Stimulated activated CD8-positive, alpha-beta memory T cell treated with anti-CD3 and anti-CD28 coated beads, Interleukin-2, amount 100 ng/mL, for 1 hour (primary cell): ENCODE data around the gene JMJD6.

Experiments
- DNase-seq, 2 donors: peaks; one replicate each; pipeline ENCODE4 v3.0.0-alpha.2; 2020; ENCODE audit warnings: low read depth in 2 of 2

The JMJD6 gene

DNA sequence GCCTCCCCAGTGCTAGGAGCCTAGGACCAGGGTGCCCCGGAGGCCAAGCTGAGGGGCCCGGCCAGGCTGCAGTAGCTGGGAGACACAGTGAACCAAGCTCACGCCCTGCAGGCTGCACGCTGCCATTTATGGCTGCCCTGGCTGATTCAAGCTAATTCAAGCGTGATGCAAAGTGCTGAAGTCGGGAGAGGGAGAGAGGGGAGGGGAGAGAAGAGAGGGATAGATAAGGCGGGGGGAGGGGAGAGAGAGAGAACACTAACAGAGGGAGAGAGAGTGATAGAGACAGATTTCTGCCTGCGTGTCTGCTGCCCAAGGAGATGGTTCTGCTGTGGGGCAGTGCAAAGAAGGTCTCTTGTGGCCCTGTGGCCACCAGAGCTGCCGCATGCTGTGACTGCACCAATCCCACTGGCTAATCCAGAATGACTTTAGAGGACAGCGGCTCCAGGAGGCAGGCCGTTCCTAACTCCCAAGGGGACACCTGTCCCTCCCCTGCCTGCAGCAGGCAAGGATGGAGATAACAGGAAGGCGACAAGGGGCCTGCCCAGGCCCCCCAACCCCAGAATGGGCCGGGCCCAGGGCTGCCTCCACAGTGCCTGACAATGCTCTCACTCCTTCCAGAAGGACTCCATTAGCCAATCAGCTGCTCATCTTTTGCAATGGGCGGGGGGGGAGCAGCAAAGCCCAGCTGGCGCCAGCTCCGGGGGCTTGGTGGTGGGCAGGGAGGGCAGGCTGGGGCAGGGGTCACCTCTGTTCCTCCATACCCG is 28.5 kb downstream of the JMJD6 start:
- DNase-seq, result no peak

DNA sequence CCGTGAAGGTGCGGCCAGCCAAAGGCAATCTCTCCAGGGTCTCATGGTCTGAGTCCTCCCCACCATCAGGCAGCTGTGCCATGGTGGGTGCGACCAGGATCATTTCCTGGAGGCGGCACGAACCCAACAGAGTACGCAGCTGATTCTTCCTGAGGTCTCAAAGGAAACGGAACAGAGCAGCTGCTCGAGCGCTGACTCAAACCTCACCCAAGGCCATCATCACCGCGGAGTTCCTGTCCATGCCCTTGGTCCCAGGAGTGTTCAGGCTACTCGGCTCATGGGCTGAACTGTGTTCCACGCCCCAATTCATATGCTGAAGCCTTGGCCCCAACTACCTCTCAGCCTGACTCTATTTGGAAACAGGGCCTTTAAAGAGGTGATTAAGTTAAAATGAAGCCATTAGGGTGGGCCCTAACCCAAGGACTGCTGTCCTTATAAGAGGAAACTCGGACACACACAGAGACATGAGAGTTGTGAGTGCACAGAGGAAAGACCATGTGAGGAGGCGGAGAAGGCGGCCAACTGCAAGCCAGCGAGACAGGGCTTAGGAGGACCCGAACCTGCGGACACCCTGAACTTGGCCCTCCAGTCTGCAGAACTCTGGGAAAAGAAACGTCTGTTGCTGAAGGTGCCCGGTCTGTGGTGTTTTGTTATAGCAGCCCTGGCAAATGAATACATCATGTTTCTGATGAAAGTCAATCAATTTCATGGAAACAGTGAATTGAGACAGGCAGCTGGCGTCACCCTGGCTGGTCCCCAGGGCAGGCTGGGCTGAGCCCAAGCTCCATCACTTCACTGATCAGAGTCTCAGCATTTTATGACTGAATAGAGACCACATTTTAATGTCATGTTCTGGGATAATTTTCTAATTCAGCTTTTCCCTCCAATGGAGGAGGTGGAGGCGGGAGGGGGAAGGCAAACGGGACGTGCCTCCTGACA is 29.4 kb downstream of the JMJD6 start:
- no peak for DNase-seq

DNA sequence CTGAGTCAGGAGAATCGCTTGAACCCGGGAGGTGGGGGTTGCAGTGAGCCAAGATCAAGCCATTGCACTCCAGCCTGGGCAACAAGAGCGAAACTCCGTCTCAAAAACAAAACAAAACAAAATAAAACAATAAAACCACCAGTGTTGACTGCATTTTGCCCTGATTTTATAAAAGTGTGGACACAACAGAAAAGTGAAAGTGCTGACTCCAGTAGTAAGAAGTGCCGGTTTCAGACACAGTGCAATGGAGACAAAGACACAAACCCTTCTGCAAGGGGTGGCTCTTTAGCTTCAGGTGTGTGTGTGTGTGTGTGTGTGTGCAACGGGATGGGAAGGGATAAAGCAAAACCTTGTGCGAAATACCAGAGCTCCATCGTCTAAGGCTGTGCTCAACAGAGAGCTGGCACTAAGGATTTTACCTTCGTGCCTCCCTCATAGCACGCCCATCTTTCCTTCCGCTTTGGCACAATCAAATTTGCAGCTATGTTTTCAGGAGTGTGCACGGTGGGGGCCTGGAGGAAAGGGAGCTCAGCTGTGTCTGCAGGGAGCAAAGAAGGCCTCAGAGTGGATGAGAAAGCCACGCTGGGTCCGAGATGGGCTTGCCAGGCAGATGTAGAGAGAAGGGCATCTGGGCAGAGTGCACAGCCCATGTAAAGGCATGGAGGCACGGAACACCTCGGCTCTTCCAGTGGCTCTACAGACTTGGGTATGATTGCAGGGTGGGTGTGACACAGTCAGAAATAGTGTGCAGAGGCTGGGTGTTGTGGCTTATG is 31.2 kb downstream of the JMJD6 start:
- DNase-seq, result no peak

DNA sequence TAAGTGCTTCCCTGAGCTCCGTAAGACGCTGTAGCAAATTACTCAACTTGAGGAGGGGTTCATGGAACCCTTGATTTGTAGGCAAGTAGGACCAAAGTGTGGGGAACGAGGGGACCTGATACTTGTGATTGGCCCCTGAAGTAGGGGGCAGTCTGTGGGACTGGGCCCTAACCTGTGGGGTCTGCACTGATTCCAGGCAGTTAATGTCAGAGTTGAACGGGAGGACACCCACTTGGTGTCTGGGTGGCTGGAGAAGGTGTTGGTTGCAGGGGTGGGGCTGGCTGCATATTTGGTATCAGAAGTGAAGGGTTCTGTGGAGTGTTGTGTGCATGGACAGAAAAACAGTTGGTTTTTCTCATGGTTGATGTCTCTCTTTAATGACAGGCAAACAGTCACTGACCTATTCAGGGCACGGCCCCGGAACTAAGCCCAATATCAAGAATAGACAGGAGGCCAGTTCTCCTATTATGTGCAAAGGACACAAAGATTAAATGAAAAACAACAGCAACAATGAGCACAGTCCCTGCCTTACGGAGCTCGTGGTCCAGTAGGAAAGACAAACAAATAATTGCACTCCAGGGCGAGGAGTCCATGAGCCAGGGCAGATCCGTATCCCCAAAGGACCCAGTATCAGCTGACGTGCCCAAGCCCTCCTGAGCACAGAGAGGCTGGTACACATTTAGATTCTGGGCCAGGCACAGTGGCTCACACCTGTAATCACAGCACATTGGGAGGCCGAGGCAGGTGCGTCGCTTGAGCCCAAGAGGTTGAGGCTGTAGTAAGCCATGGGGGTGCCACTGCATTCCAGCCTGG is 34.8 kb downstream of the JMJD6 start:
- no peak for DNase-seq

DNA sequence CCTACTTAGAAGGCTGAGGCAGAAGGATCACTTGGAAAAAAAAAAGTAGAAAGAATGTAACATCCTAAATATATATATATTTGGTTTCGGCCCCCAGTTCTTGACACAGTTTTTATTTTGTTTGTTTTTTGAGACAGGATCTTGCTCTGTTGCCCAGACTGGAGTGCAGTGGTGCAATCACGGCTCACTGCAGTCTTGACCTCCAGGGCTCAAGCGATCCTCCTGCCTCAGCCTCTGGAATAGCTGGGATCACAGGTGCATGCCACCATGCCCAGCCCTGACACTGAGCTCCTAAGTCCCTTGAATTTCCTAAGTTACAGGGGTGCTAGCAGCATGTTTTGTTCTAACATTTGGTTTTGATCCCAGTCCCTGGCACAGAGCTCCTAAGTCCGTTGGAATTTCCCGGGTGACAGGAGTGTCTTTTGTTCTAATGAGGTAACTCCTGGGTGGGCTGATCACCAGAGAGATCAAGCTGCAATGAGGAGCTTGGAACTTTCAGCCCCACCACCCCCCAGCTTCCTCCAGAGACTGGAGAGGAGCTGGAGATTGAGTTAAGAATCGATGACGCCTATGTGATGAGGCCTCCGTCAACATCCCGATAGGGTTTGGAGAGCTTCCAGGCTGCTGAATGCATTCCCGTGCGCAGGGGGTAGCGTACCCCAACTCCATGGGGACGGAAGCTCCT is 35.7 kb downstream of the JMJD6 start:
- DNase-seq, result no peak

DNA sequence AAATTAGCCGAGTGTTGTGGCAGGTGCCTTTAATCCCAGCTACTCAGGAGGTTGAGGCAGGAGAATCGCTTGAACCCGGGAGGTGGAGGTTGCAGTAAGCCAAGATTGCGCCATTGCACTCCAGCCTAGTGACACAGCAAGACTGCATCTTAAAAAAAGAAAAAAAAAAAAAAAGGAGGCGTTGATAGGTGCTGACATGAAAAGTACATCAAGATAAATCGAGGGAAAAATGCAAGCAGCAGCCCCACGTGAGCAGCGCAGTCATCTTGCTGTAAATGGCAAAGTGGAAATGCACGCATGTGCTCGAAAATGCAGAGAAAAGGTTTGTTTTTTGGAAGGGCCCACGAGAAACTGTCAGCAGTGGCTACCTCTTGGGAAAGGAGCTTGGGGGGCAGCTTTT is 36.5 kb downstream of the JMJD6 start:
- DNase-seq, result no peak

DNA sequence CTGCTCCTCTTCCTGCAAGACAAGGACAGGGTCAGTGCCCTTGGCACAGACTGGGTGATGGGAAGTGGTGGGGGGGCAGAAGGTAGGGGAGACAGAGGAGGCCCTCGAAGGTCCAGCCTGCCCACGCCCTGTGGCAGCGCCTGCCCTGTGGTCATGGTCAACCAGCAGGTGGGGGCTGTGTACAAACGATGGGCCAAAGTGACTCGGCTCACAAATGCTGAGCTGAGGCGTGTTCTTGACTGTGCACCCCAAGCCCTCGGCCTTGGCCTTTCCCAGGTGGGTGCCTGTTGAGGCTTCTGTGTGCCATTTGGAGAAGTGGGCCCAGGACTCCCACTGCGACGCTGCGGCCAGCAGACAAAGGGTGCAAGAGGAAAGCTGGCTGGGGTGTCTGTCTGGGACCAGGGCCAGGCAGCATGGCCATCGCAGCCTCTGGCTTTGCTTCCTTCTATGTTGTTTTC is 38.2 kb downstream of the JMJD6 start:
- DNase-seq, result no peak

DNA sequence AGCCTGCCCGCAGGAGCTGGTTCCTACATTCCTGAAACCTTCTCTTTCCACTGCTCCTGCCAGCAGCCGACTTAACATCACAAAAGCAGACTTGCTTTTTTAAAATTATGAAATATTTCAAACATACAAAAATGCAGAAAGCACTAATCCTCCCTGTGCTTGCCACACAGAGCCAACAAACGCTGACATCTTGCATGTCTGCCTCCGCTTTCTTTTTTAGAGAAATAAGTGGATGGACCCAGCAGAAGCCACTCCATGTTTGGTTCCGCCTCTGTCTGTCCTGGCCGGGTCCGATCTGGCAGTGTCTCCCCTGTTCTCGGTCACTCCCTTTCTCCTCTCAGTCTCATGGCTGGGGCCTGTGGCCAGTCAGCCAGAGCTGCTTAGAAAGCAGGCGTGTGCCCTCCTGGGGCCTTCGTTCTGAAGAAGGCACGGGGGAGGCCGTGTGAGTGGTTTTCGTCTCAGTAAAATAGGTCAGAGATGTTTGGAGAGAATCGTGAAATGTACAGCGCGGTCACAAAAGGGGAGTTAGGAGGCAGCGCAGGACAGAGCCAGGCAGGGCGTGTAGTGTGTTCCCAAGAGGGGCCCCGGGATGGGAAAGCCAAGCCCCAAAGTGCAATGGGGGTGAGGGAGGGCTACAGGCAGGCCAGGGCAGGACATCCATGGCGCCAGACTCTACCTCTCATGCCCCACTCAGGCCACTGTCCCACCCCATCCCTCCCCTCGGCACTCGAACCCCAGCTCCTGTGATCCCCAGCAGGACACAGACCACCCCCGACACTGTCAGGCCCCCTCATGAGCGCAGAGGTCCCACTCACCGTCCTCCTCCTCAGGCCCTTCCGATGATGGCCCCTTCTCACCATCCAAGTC is 38.9 kb downstream of the JMJD6 start:
- no peak for DNase-seq

DNA sequence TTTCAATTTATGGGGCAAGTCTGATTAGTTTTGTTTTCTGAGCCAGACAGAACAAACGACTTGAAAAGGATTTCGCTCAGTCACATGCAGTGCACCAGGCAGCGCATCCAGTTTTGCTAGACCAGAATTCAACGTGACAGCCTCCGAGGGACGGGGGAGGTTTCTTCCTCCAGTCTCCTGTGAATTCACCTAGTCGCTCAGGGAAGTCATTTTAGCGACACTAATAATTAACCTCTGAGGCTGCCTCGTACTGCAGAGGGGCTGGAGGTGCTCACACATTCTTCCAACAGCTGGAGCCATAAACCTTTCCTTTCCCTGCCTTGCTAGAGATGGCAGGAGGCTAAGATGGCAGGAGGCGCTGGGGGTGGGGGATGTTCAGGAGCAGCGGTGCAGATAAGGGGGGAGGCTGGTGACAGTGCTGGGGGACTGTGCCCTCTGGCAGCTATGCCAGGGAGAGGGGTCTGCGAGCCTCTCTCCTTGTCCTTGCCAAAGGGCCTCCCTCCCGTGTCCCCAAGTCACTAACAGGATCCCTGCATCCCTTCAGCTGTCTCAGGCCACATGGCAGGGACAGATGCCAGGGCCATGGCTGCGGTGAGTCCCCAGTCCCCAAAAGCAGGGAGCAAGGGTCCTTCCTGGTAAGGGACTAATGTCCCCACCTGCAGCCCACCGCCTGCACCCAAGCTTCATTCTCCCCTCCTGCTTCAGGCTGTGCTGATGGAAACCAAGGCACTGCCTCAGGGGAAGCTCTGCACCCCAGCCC is 39.7 kb downstream of the JMJD6 start:
- DNase-seq, result no peak

DNA sequence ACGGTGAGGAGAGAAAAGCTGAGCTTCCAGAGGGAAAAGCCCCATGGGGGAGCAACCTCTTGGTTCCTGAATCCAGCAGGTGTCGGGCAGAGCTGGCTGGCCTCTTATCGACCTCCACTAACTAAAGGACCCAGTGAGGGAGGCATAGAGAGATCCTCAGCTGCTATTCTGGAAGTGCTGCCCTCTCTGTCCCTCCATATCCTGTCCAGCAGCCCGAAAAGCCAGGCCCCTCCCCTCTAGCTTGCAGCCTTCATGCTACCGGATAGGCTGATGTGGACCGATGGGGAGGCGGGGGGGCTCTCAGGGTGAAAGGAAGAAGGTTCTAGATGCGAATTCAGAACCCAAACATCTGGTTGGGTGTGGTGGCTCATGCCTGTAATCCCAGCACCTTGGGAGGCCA is 40.6 kb downstream of the JMJD6 start:
- DNase-seq, result no peak

DNA sequence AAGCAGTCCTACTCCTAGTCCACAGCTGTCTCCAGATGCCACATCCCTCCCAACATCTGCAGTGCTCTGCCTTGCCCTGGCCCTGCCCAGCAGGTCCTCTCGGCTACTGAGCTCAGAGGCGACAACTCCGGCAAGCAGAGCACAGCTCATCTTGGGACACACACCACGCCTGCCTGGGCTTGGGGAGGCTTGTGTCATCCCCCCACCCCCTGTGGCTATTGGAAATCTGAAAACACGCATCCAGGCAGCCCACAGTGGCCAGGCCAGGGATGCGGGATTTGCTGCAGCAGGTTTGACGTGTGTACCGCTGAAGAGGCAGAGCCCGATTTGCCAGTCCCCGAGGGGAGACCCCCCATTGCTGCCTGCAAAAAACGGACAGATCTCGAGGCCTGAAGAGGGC is 41.0 kb downstream of the JMJD6 start:
- DNase-seq, result no peak

DNA sequence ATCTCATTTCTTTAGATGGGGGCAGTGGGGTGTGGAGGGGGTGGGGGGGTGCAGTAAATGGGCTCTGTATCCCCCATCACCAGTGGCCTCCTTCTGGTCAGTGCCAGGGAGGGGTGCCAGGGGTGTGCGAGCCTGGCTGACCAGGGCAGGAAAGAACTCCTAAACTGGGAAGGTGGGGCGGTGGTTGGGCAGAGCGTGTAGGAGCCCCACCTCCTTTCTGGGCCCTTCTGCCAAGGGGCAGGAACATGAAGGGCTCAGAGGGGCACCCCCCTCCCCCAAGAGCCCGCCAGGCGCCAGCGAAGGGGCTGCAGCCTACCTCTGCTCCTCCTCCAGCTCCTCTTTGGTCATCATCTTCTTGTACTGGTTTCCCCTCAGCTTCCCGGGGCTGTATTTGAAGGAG is 41.6 kb downstream of the JMJD6 start:
- no peak for DNase-seq

DNA sequence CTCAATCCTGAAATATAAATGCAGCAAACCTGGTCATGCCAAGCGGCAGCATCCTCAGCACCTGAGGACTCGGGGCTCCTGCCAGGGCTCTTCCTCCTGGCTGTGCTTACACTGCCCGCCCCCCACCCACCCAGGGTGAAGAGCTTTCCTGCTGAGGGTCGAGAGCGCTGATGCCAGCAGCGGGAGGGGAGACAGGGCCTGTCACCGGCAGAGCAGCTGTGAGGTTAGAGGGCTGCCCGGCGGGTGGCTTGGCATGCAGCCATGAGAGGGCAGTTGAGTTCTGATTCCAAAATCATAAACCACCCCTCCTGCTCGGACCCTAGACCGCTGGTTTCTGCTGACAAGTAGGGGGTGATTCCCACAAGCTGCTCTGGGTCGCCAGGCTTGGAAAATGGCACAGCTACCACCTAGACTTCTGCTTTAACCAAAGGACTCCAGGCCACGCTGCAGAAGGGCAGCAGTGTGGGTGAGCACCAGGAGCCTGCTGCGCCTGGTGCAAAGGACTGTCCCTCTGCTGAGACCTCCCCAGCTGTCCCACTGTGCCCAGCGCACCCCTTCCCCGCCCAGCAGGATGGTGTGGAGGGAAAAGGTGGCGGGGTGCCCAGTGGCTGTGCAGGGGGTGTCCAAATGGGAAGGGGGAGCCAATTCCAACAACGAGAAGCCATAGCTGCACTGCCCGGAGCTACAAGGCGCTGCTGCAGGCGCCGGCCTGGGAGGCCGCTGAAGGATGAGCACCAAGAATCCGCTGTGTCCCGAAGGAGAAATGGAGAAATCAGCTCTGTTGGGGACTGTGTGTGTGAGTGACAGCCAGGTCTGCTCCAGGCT is 42.3 kb downstream of the JMJD6 start:
- DNase-seq, result no peak

DNA sequence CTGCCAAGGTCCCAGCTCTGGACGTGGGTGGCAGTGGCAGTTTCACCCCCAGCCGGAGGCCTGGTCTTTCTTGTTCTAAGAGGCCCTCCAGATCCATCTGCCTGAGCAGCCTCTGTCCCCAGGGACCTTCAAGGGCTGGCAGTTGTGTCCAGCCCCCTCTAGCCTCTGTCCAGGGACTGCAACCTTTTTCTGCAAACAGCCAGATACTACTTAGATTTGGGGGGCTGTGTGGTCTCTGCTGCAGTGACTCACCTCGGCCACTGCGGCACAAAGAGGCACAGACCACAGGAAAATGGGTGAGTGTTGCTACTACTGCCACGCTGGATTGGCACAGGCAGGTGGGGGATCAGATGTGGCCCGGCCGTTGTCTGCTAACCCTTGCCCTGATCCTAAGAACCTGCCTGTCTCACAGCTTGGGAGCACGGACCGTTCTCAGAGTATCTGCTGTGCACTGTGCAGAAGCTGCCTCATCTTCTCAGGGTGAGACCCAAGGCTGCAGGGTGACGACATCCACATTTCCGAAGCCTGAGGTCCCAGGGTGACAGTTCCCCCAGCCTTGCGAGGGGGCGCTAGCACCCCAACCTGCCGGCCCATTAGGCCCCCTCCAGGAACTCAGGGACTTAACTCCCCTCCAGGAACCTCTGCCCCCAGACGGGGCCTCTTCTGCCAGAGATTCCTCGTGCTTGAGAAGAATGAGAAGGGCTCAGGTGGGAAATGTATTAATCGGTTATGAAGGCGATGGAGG is 43.2 kb downstream of the JMJD6 start:
- no peak for DNase-seq

DNA sequence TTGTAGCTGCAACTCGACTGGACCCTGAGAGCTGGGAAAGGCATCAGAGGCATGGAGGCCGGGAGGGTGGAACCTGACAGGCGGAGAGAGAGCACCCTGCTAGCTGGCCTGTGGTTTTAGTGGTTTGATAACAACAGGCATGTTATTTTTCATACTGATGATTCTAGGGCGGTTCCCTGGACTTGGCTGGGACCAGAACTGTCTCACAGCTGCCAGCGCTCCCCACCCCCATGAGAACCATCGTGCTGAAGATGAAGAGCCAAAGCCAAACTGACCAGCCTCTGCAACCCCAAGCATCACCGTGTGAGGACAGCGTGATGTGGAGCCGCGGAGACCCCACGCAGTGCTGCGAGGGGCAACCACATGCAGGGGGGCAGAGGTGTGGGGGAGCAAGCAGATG is 44.1 kb downstream of the JMJD6 start:
- DNase-seq, result no peak

DNA sequence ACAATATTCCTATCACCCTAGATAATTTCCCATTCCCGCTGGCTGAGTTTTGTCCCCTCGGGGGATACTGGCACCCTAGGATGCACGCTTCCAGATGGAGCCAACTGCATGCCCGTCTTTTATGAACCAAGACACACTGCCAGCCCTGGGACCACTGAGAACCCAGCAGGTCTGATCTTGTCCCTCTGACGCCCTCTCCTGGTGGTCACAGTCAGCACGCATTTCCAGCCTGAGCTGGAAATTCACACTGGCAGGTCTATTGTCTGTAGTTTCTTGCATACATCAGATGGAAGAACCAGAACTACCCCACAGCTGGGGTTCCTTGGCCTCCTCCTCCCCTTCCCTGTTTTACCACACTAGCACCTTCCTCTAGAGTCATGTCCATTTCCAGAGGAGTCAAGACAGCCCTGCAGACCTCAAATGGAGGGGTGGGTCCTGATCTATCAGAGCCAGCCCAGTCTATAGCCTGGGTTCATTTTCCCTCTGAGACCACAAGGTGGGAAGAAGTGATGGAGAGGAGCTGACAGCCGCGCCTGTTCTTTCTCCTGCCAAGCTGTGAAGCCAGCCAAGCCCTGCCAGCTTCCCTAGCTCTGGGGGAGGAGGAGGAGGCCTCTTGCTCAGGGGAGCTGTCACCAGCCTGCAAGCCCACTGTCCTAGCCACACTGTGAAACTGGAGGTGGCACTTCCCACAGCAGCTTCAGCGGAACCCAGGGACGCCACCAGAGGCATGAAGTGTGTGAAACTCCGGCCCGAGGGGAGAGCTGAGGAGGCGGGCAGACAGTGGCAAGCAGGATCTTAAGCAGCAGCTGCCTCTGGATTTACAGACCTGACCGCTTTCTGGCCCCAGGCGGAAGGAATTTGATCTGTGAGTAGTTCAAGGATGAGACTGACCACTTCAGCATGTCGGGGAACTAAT is 44.9 kb downstream of the JMJD6 start:
- peak; percentile 38 to 44 for DNase-seq
